ENCODE data around the gene CHPF. TPM values are rescaled to one million over a fixed set of nuclear protein-coding genes. Genes with fewer than 3 reads are reported as not detected.

CHPF gene
- total and polyA plus RNA-seq, 2 donors (not counting 1 experiment from before 2014, with no cell fraction given) = 1.3 to 5.2 TPM

DNA sequence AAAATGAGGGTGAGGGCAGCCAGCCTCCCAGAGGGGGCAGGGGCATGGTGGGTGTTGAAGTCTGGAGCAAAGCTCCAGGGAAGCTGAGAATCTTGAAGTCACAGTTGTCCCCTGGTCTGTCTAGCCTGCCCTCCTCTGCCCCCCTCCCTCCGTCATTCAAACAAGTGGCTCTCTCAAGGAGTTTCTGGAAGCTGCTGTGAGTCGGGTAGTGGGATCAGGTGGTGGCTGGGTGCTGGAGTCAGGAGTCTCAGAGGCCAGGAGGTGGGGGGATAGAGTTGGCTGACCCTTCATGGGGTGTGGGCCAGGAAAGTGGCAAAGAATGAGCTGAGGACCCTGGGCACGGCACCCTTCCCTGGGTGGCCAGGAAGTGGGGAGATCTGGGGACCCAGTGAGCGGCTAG, 29.8 kb downstream of the CHPF start:
- H3K4me1 ChIP-seq (ENCODE audit: control insufficient read depth in 2 of 2, insufficient read depth in 2 of 2, low read length in 2 of 2) = peaks cover 15 to 30% of the 10 kb centered on the region in 2 donors

DNA sequence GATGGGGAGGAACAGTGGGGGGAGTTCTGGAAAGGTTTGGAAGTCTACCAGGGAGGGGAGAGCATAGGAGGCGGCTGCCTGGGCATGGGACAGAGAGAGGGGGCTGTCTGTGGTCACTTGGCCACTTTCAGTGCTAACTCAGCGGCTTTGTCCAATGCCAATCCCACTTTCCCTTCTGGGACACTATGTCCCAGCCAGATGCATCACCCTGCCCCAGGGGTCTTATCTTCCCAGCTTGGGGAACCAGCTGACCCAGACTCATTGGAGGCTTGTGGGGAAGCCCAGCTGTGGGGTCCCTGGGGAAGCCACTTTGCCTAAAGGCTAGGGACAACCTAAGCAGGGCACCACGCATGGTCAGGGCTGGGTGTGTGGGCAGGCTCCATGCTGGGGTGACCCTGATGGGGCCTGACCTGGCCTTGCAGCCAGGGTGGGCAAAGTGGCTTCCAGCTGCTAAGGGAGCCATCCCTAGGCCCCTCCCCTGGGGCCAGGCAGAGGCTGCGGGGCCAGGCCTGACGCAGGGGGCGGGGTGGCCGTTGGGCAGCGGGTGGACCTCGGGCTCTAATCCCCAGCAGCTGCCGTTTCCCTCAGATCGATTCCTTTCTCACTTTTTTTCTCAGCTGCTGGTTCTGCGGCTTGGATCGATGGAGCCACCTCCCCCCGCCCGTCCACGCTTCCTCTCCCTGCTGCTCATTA, 30.9 kb downstream of the CHPF start:
- no peak overlapping the region for H3K9ac ChIP-seq (ENCODE audit: low read length)
- peaks cover 67% of the 10 kb centered on the region for H3K27me3 Mint-ChIP-seq
- H3K4me1 ChIP-seq (ENCODE audit: control insufficient read depth in 2 of 2, insufficient read depth in 2 of 2, low read length in 2 of 2) = peaks cover 15 to 30% of the 10 kb centered on the region in 2 donors
- no peaks in the 10 kb centered on the region for H3K9me3 Mint-ChIP-seq (ENCODE audit: insufficient read depth)
- ATAC-seq (ENCODE audit: low read depth) = no peak
- no peak overlapping the region for H3K27ac Mint-ChIP-seq
- intact Hi-C loops (cut with micrococcal nuclease) = no loop called here
- WGBS (ENCODE audit: insufficient coverage) = 14% methylated on average over 15 of the region's 16 CpGs
- H3K27ac ChIP-seq (ENCODE audit: low read length in 2 of 2) = no peak overlapping the region
- no peak overlapping the region for H3K4me3 ChIP-seq (ENCODE audit: control extremely low read depth in 1 of 5, extremely low read depth in 1 of 5, insufficient read depth in 1 of 5, low read depth in 2 of 5, low read length in 4 of 5)
- no peak overlapping the region for H2AFZ ChIP-seq (ENCODE audit: insufficient read depth, low read depth, low read length, poor library complexity, severe bottlenecking)
- no peak for DNase-seq
- H3K4me3 Mint-ChIP-seq = no peak overlapping the region
- ChIA-PET CTCF (interaction anchor here (1.7 to 1.8 kb wide), 3 partner anchors 17 kb away, joined by 5 to 8 read pairs (median 6); a partner anchor contains a TSS), POLR2A (no interaction called here)
- H3K4me2 ChIP-seq (replicated peaks; ENCODE audit: low read depth, low read length, poor library complexity, severe bottlenecking) = no peak overlapping the region
- TF ChIP-seq EZH2 (IDR thresholded peaks at IDR 0.05; ENCODE audit: borderline replicate concordance, insufficient read depth, low read depth, low read length, poor library complexity, severe bottlenecking) = no peak
- TF ChIP-seq, protein P1, sequence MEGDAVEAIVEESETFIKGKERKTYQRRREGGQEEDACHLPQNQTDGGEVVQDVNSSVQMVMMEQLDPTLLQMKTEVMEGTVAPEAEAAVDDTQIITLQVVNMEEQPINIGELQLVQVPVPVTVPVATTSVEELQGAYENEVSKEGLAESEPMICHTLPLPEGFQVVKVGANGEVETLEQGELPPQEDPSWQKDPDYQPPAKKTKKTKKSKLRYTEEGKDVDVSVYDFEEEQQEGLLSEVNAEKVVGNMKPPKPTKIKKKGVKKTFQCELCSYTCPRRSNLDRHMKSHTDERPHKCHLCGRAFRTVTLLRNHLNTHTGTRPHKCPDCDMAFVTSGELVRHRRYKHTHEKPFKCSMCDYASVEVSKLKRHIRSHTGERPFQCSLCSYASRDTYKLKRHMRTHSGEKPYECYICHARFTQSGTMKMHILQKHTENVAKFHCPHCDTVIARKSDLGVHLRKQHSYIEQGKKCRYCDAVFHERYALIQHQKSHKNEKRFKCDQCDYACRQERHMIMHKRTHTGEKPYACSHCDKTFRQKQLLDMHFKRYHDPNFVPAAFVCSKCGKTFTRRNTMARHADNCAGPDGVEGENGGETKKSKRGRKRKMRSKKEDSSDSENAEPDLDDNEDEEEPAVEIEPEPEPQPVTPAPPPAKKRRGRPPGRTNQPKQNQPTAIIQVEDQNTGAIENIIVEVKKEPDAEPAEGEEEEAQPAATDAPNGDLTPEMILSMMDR (IDR thresholded peaks at IDR 0.05) = no peak
- H4K20me1 ChIP-seq (ENCODE audit: control insufficient read depth, insufficient read depth, low read length, poor library complexity, severe bottlenecking) = no peaks in the 10 kb centered on the region
- peaks cover 0 to 18% (median 0%) of the 10 kb centered on the region in 3 donors for H3K9me3 ChIP-seq (ENCODE audit: control extremely low read depth in 1 of 3, control insufficient read depth in 2 of 3, insufficient read depth in 1 of 3, low read length in 2 of 3)
- no peaks in the 10 kb centered on the region for H3K36me3 ChIP-seq (replicated peaks in 1 of 2; ENCODE audit: control extremely low read depth in 1 of 2, control insufficient read depth in 1 of 2, extremely low read depth in 1 of 2, insufficient read depth in 2 of 2, low read length in 1 of 2)
- H3K79me2 ChIP-seq (ENCODE audit: control insufficient read depth, insufficient read depth, low read length) = no peaks in the 10 kb centered on the region
- H3K4me1 Mint-ChIP-seq = peaks cover 26% of the 10 kb centered on the region
- peaks cover 0 to 93% (median 21%) of the 10 kb centered on the region in 4 experiments for H3K27me3 ChIP-seq (replicated peaks in 1 of 4; ENCODE audit: control extremely low read depth in 1 of 4, control insufficient read depth in 3 of 4, insufficient read depth in 4 of 4, low read length in 3 of 4)

More for the DNA sequence above, 29.8 kb downstream of the CHPF start:
- ChIA-PET CTCF (interaction anchor here (0.8 to 1.8 kb wide), 3 partner anchors 14 to 16 kb away, joined by 3 to 6 read pairs (median 4); no protein-coding TSS in a partner anchor), POLR2A (no interaction called here)
- H3K27ac ChIP-seq (ENCODE audit: low read length in 2 of 2) = no peak overlapping the region
- no peak for ATAC-seq (ENCODE audit: low read depth)
- TF ChIP-seq, protein P1 (IDR thresholded peaks at IDR 0.05) = no peak
- TF ChIP-seq EZH2 (IDR thresholded peaks at IDR 0.05; ENCODE audit: borderline replicate concordance, insufficient read depth, low read depth, low read length, poor library complexity, severe bottlenecking) = no peak
- Mint-ChIP-seq H3K27ac (no peak overlapping the region), H3K4me1 (peaks cover 26% of the 10 kb centered on the region), H3K27me3 (peaks cover 69% of the 10 kb centered on the region), H3K9me3 (ENCODE audit: insufficient read depth) (no peaks in the 10 kb centered on the region), H3K4me3 (no peak overlapping the region)
- no peaks in the 10 kb centered on the region for H3K79me2 ChIP-seq (ENCODE audit: control insufficient read depth, insufficient read depth, low read length)
- peaks cover 0 to 18% (median 0%) of the 10 kb centered on the region in 3 donors for H3K9me3 ChIP-seq (ENCODE audit: control extremely low read depth in 1 of 3, control insufficient read depth in 2 of 3, insufficient read depth in 1 of 3, low read length in 2 of 3)
- peaks cover 0 to 91% (median 25%) of the 10 kb centered on the region in 4 experiments for H3K27me3 ChIP-seq (replicated peaks in 1 of 4; ENCODE audit: control extremely low read depth in 1 of 4, control insufficient read depth in 3 of 4, insufficient read depth in 4 of 4, low read length in 3 of 4)
- no peak overlapping the region for H3K4me2 ChIP-seq (replicated peaks; ENCODE audit: low read depth, low read length, poor library complexity, severe bottlenecking)
- no peak for DNase-seq
- H4K20me1 ChIP-seq (ENCODE audit: control insufficient read depth, insufficient read depth, low read length, poor library complexity, severe bottlenecking) = no peaks in the 10 kb centered on the region
- H2AFZ ChIP-seq (ENCODE audit: insufficient read depth, low read depth, low read length, poor library complexity, severe bottlenecking) = no peak overlapping the region
- H3K36me3 ChIP-seq (replicated peaks in 1 of 2; ENCODE audit: control extremely low read depth in 1 of 2, control insufficient read depth in 1 of 2, extremely low read depth in 1 of 2, insufficient read depth in 2 of 2, low read length in 1 of 2) = no peaks in the 10 kb centered on the region
- H3K9ac ChIP-seq (ENCODE audit: low read length) = no peak overlapping the region
- WGBS (ENCODE audit: insufficient coverage) = 12% methylated on average over 2 of the region's 4 CpGs
- H3K4me3 ChIP-seq (ENCODE audit: control extremely low read depth in 1 of 5, extremely low read depth in 1 of 5, insufficient read depth in 1 of 5, low read depth in 2 of 5, low read length in 4 of 5) = no peak overlapping the region
- intact Hi-C loops (cut with micrococcal nuclease) = no loop called here

Measured in B cell (primary cell).